ENCODE measurements around the gene CELSR1.

Gene CELSR1

DNA sequence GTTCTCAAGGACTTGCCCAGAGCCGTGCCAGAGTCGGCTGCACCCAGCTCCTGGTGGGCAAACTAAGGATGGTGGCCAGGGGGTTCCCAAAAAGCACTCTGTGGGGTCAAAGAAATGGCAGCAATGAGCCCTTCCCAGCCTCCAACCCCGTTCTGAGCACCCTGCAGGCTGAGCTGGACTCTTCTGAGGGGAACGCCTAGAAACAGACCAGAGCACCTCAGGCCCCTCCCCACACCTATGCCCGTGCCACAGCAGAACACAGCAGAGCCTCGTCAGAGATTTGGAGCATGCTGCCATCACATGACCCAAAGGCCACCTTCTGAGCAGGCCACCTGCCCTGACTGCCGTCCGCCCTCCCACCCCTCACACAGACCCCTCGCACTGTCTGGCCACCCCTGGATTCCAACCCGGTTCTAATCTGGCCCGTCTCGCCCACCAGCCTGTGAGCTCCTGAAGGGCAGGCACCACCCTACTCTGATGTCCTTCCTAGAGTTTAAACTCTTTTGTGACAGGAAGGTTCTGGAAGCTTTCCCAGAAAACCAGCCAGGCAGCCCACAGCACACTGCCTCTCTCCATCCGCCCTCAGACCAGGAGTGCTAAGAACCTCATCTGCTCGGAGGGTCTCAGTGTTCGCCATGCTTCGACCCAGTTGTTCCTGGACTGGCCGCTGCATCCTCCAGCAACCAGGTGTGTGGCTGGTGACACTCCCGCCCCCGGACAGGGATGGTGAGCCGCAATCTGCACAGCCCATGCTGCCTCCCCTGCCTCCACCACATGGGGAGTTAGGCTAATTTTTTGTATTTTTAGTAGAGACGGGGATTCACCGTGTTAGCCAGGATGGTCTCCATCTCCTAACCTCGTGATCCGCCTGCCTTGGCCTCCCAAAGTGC, 97.6 kb downstream of the CELSR1 start:
- no peak for DNase-seq

DNA sequence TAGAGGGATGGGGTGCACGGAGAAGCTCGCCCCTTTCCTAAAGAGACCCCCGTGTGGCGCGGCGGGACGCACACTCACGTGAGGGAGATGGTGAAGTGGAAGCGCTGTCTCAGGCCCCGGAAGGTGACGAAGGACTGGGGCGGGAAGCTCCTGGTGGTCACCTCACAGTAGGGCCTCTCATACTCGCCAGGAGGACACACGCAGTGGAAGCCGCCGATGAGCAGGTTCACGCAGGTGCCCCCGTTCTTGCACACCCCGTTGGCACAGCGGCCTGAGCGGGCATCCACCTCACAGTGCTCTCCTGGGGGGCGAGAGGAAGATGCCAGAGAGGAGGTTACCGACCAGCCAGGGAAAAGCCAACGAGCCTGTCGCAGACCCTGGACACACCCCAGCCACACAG, 98.3 kb downstream of the CELSR1 start:
- no peak for DNase-seq

DNA sequence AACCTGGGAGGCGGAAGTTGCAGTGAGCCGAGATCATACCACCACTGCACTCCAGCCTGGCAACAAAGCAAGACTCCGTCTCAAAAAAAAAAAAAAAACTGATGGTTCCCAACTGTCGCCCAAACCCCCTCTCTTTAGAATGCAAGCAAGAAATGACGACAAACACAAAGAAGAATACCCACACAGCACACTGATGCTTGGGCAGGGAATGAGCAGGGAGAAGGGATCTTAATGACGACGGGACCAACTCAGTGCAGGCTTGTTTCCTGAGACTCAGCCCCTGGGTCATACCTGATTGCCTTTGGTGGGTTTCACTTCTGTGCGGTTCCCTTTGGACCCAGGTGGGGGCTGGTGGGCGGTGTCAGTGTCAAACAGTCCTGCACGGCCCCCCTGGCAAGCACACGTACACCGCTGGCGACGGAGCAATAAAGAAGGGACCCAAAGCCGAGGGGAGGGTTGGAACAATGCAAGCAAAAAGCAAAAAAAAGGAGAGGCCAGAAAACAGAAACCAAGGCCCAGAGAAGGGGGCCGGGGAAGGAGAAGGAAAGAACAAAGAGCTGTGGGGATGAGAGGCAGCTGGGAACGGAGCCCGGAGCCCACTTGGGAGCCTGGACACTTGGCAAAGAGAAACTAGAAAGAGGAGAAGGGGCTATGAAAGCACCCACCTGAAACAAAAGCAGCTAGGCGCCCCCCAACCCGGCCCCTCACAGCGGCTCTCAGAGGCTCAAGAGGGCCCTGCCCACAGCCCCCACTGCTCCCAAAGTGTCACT, 99.6 kb downstream of the CELSR1 start:
- no peak for DNase-seq

DNA sequence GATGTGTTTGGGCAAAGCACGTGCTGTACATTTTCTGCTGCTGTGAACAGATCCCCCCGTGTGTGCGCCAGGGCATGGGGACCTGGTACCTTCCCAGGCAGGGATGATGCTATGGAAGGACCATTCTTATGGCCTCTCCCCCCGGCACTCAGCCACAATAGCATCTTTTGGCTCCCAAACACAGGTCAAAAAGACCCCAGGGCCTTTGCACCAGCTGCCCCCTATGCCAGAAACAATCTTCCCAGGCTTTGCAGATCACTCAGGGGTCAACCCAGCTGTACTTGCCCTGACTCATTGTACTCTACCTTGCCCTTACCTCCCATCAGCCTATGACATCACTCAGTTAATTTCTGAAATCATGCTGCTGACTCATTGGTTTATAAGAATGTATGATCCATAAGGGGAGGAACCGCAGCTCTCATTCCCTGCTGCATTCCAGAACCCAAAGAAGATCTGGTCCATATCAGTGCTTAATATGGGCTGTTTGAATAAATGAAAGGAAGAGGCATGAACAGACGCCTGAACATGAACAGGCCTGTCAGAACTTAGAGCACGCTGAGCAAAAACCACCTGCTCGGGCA, 100.7 kb downstream of the CELSR1 start:
- no peak for DNase-seq

DNA sequence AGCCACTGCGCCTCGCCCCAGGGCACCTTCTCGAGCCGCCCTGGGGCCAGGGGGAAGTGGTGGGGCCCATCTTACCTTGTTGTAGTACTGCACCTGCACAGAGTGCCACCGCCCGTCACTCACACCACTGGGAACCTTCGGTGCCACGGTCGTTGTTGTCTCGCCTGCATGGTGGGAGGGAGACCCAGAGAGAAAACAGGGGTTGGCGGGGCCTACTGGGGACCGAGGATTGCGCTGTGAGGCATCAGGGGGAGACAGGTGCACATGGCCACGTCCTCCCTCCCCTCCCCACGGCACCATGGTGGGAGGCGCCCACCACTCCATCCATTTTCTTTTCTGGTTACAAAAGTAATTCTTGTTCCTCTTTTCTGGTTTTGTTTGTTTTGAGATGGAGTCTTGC, 104.1 kb downstream of the CELSR1 start:
- DNase-seq = no peak

DNA sequence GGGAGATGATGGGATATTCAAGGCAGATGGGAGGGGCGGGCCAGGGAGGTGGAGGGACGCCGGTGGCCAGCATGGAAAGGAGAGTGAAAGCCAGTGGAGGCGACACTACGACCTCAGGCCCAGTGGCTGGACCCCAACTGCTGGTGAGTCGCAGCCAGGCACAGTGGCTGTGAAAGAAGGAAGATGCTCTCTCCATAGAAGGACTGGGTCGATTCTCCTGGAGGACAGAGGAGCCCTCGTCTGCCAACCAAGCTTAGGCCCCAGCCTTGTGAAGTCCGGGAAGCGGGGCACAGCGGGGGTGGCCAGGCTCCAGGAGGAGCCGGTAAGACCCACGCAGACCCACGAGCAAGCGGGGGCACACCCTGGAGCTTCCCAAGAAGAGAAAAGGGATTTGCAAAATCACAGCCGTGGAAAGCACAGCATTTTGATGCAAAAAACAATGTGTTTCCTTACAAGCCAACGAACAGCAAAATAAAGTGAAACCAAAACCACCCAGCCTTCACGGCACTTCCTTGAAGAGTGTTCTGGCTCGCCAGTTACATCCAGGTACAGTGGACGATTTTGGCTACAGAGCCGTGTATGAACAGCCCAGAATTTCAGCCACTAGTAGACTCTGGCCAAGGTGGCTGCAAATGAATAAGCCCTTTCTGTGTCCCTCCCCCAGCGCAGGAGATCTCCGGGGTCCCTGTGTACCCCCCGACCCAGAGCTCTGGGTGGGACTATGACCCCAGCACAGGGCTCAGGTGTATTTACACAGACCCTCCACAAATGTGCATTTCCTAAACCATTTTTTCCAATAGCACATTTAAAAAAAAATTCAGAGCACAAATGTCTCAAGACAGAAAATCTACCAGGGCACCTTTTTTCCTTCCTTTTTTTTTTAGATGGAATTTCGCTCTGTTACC, 105.0 kb downstream of the CELSR1 start:
- DNase-seq = no peak

DNA sequence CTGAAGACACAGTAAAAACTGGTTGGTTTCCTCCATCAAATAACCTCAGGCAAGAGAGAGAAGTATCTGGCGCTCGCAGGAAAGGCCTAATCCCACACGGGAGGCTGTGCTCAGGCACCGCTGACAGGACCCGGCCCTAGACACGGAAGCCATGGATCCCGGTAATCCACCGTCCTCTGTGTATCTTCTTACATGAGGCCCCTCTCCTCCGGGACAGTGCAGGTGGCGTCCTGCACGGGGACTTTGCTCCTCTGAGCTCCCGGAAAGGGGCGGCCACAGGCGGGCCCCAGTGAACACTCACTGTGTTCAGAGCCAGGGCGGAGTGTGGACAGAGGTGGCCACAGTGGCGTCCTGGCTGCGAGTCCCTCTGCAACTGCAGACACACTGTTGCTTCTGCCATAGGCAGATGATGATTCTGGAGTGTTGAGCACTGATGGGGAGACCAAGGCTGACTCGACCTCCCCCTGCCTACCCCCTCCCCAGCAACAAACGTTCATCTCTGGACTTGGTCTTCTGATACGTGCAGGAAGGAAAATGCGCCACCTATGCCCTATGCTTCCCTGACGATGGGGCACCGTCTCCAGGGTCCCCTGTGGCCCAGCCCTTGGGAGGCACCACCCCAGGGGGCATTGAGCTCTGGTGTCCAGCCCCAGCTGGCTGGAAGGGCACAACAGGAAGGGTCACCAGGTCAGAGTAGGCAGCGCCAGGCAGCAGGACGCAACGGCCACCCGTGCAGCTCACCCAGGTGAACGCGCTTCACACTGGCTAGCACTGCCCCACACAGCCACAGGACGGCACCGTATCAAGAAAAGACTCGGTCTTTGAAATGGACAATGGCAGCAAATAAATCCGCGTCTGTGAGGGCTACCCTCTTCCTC, 106.2 kb downstream of the CELSR1 start:
- DNase-seq = no peak

DNA sequence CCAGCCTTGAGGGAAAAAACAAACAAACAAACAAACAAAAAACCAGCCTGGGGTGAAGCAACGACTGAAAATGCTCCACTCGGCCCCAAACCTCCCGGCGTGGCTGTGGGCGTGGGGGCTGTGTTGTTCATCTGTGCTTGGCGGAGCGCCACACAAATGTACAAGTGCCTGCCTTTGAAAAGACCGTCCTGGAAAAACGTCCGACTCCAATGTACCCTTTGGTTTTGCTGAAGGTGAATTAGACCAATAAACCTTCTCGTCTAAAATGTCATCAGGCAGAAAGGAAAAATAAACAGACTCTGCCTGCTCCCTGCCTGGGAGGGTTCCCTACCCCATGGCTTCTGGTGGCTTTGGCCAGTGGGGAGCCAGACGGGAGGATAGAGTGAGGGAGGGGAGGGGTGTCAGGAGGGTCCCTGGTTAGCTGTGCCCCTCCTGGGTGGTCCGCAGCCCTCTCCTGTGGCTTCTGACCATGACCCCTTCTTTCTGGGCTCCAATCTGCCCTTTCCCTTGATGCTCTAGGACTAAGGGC, 108.0 kb downstream of the CELSR1 start:
- no peak for DNase-seq

DNA sequence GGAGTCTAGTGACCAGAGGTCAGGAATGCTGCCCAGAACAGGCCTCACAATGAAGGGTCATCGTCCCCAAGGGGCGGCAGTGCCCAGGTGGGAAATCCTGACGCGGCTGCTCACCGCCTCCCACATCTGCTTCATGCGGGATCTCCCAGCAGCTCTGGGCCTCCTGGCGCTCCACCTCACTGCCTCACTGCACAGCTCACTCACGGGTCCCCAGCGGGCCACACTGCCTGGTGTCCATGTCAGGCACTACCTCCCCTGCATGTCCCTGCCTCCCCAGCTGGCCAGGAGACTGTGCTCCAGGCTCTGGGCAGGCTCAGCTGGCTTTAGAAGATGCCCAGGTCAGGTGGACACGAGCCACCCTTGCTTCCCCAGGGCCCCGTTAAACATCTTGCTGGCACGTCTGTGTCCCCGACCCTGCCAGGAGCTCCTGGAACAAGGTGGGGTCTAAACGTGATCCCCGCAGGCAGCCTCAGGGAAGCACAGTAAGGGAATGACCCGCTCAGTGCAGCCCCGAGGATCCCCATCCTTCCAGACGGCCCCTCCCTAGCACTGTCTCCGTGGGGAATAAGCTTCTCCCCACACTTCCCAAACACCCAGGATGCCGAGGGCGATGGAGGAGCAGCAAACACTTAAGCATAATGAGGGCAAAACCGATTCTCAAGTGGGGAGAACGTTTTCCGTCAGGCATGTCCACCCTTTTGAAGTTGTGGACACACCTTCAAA, 108.7 kb downstream of the CELSR1 start:
- DNase-seq = no peak

DNA sequence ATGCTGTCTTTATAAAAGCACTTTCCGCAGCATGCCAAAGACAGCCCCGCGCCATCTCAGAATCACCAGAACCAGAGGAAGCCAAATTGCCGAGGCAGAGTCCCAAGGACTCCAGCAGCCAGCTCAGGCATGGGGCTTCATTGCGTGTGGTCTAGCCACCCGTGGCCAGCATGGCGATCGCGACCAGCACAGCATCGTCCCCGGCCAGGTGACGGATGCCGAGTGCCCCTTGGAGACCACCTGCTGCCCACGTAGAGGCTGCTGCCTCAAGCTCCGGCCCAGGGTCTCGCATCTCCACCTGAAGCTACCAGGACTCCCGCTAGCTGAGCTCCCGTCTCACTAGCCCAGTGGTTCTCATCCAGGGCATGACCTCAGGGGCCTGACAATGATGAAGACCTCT, 109.2 kb downstream of the CELSR1 start:
- no peak for DNase-seq

DNA sequence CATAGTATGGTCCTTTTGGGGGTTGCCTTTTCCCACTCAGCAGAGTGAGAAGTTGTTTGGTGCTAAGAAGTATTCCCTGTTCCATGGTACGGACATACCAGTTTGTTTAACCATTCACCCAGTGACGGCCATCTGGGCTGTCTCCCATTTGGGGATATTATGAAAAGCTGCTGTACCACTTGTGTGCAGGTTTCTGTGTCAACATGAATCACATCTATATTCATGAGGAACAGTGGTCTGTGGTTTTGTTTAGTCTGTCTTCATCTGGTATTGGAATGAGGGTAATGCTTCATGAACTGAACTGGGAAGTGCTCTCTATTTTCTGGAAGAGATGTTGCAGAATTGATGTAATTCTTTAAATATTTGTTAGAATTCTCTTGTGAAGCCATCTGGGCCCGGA, 112.4 kb downstream of the CELSR1 start:
- DNase-seq = no peak

DNA sequence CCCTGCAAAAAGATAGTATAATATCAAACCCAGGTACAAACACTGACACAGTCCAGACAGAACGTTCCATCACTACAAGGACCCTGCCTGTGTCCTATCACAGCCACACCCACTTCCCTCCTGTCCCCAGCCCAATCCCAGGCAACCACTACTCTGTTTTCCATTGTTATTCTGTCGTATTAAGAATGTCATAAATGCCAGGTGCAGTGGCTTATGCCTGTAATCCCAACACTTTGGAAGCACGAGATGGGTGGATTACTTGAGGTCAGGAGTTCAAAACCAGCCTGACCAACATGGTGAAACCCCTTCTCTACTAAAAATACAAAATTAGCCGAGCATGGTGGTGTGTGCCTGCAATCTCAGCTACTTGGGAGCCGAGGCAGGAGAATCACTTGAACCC, 112.9 kb downstream of the CELSR1 start:
- no peak for DNase-seq

DNA sequence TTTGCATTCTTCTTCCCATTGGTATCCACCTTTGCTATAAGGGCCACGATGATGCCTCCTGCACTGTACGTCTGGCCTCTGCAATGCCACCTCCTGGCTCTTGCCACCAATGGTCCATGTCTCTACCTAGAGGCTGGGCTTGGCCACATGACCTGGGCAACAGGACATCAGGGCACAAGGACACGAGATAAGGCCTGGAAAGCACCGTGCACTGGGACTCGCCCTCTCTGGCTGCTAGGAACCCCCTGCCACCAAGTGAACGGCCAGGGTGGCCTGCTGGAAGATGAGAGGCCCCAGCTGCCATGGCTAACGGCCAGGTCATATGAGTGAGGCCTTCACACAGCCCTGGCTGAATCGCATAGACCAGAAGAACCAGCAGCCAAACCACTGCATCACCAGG, 114.5 kb downstream of the CELSR1 start:
- DNase-seq = no peak

DNA sequence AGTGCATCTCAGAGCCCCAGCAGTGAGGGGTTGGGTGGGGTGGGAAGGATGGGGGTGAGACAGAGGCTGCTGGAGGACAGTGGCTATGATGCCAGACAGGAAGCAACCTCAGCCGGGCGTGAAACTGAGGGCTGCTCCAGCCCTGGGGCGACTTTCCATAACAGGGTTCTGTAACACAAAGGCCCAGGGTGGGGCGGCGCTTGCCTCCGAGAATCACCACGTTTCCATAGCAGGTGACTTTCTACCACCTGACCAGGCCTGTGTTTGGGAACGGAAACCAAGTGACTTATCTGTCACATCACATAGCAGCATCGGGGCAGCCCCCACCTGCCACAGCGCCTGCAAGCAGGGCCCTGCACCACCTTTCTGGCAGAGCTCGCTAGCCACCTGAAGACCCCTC, 116.2 kb downstream of the CELSR1 start:
- no peak for DNase-seq

DNA sequence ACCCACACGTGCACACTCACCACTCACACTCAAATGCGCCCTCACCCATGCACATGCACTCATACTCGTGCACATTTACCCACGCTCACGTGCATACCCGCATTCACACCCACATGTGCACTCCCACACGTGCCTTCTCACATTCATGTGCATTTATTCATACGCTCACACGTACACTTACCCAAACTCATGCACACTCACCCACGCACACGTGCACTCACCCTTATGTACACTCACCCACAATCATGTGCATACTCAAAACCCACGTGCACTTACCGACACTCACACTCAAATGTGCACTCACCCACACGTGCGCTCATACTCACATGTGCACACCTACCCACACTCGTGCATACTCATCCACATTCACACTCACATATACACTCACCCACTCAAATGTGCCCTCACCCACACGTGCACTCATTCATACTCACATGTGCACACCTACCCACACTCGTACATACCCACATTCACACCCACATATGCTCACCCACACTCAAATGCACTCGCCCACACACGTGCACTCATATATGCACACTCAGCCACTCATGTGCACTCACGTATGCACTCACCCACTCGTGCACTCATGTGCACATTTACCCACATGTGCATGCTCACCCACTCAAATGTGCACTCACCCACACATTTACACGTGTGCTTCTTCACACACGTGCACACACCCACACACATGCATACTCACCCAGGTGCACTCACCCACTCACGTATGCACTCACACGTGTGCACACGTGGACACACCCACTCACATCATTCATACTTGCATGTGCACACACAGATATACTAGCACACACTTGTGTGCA, 117.5 kb downstream of the CELSR1 start:
- no peak for DNase-seq

DNA sequence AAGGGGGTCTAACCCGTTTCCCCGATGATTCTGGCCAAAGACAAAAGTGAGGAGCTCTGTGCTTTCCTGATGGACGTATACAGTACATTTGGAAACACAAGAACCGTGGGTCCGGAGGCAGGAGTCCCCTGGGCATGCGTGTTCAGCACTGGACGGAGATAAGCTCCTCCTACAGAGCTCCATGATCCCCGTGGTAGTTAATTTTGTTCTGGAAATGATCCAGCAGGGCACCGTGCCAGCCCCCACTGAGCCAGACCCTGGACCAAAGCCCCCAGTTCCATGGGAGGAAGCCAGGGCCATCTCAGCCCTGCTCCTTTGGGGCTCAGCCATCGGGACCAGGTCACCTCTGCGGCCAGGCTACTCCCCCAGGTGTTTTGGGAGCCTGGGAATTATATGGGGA, 118.6 kb downstream of the CELSR1 start:
- no peak for DNase-seq

DNA sequence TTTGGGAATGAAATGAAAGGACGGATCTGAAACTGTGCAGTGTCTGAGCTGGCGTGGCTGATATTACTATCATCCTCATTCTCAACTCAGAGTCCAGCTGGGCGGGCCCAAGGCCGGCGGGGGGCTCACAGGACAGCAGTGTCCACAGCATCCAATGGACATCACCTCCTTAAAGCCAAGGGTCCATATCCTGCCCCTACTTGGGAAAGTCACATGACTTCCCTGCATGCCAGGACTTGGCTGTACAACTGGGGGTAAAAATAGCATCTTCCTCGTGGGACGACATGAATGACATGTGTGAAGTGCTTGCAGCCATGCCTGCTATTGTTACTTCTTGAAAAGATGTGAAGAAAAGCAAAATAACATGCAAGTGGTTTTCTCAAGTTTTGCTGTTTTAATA, 119.7 kb downstream of the CELSR1 start:
- no peak for DNase-seq

DNA sequence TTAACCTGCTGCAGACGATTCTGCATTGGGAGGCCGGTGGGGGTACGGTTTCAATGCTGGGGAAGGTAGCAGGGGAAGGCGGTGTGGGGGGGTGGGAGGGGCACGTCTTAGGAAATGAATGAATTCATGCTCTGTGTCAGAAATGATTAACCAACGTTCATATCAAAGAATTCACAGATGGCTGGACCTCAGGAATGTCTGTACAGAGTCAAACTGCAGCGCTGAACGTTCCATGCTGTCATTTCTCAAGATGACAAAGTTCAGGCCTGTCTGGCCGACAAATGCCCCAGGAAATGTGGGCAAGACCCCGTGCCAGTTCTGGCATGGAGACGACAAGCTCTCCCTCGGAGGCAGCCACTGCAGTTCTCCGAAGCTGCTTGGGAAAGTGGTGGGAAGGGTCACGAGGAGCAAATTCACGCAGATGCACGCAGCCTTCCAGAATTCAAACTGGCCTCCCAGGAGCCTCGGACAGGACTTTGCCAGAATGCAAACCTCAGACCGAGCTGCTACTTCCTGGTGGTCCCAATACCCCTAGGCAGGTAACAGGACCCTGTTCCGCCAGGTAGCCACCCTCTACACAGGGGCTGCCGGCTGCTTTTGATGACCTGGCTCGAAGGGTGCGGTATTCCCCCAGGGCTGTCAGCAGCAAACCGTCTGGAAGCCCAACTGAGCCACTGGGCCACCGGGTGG, 120.4 kb downstream of the CELSR1 start:
- no peak for DNase-seq

DNA sequence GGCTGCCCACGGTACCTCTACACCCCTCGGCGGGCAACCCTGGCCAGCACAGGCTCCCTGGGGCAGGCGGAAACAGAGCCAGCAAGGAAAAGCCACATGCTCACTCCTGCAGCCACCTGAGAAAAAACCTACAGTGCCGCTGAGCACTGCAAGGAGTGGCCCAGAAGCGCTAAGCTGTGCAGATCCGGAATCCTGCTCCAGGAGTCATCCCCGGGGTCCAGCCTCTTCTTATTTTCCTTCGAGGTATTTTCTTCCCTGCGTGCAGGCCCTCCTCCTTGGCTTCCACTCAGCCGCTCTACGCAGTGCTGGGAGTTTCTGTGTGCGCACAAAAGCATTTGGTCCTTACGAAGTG, 120.9 kb downstream of the CELSR1 start:
- no peak for DNase-seq

Data from right forelimb (tissue), 1 donor.